ENCODE results near the gene TIA1. TPM values are rescaled to one million over a fixed set of nuclear protein-coding genes. Genes with fewer than 3 reads are reported as not detected.
"Not testable (repeated sequence)": the region's sequence is repeated elsewhere in the genome, so short reads cannot be mapped to it uniquely, and the experiment has no call there.

TIA1 gene, protein sequence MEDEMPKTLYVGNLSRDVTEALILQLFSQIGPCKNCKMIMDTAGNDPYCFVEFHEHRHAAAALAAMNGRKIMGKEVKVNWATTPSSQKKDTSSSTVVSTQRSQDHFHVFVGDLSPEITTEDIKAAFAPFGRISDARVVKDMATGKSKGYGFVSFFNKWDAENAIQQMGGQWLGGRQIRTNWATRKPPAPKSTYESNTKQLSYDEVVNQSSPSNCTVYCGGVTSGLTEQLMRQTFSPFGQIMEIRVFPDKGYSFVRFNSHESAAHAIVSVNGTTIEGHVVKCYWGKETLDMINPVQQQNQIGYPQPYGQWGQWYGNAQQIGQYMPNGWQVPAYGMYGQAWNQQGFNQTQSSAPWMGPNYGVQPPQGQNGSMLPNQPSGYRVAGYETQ
- 100 to 1,000 TPM in 1 of 3 donors, 10 to 100 TPM in 2; 76.9 to 113 (median 93.2) TPM for total RNA-seq
- total RNA-seq (2013), result 224 TPM

DNA sequence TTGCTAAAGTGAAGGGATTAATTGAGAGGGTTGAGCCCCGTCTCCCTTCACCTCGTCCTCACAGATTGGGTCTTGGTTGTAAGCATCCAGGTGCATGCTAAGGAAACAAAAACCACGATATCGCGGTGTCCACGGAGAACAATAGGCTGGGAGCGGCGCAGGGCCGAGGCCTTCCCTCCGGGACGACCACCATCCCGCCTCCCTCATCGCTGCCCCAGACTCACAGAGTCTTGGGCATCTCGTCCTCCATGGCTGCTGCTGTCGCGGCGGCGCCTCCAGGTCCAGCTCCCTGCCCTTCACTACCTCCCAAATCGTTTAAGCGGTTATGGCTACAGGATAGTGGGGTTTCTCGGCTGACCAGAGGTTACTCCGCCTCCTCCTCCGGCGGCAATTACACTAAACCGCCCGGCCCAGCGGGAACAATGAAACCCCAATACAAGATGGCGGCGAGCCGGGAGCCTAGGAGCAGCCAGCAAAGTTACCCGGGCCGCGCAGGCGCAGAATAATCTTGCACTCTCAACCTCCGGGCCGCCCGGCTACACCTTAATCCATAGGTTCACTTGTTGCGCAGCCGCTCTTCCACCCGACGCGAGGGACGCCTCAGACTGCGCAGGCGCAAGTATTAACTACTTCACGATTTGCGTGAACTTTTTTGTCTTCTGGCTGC lies at the start of gene TIA1:
TSS of gene TIA1 (minus strand) at position 448 of the 667 bp plus-strand sequence. CDS start at position 250, 198 bp downstream.
- H3K4me1 ChIP-seq (ENCODE audit: control insufficient read depth, insufficient read depth, low read length), result peaks cover 9% of the 10 kb centered on the region
- intact Hi-C loops (cut with micrococcal nuclease), result loop anchor here (1.0 kb wide), 3 partner anchors 45 to 333 kb away; partner anchors contain the start of genes C2orf42, MXD1 and SNRPG
- peak; percentile 97 to 100 for DNase-seq
- H3K36me3 Mint-ChIP-seq, result peaks cover 5% of the 10 kb centered on the region
- peak within 1 kb of the TSS; percentile 92 for H3K27ac ChIP-seq (ENCODE audit: low read length)
- TF ChIP-seq, protein P1, sequence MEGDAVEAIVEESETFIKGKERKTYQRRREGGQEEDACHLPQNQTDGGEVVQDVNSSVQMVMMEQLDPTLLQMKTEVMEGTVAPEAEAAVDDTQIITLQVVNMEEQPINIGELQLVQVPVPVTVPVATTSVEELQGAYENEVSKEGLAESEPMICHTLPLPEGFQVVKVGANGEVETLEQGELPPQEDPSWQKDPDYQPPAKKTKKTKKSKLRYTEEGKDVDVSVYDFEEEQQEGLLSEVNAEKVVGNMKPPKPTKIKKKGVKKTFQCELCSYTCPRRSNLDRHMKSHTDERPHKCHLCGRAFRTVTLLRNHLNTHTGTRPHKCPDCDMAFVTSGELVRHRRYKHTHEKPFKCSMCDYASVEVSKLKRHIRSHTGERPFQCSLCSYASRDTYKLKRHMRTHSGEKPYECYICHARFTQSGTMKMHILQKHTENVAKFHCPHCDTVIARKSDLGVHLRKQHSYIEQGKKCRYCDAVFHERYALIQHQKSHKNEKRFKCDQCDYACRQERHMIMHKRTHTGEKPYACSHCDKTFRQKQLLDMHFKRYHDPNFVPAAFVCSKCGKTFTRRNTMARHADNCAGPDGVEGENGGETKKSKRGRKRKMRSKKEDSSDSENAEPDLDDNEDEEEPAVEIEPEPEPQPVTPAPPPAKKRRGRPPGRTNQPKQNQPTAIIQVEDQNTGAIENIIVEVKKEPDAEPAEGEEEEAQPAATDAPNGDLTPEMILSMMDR (IDR thresholded peaks at IDR 0.05), result no peak
- H3K4me1 Mint-ChIP-seq, result peaks cover 37 to 45% of the 10 kb centered on the region in 2 donors
- no peaks in the 10 kb centered on the region for H3K27me3 Mint-ChIP-seq (ENCODE audit: low read depth in 2 of 2)
- H3K27ac Mint-ChIP-seq, result peak within 1 kb of the TSS; percentile 91 to 98
- H3K4me3 Mint-ChIP-seq, result peak within 1 kb of the TSS; percentile 98
- H3K4me3 ChIP-seq (ENCODE audit: low read length), result peak within 1 kb of the TSS; percentile 85
- no peaks in the 10 kb centered on the region for H3K36me3 ChIP-seq (ENCODE audit: control insufficient read depth, insufficient read depth, low read length)
- H3K9me3 Mint-ChIP-seq, result no peaks in the 10 kb centered on the region
- WGBS (ENCODE audit: insufficient coverage), result under 1% methylated on average over 47 of the region's 47 CpGs
- peak; percentile 94 to 98 (median 96) for ATAC-seq
- no peaks in the 10 kb centered on the region for H3K9me3 ChIP-seq (ENCODE audit: control insufficient read depth, insufficient read depth, low read length)
- H3K27me3 ChIP-seq (ENCODE audit: control insufficient read depth, insufficient read depth, low read length), result no peaks in the 10 kb centered on the region

DNA sequence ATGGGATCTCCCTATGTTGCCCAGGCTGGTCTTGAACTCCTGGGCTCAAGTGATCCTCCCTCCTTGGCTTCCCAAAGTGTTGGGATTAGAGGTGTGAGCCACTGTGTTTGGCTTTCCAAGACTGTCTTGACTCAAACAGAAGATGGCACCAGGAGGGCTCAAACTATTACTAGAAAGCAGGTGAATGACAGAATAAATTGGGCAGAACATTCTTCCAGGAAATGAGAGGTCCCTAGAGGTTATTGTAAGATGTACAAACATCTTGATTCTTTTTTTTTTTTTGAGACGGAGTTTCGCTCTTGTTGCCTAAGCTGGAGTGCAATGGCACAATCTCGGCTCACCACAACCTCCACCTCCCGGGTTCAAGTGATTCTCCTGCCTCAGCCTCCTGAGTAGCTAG lies 49.4 kb upstream of the TIA1 start:
- 89% methylated on average over 4 of the region's 4 CpGs for WGBS (ENCODE audit: insufficient coverage)
- H3K36me3 Mint-ChIP-seq; DNase-seq; H3K4me3 ChIP-seq (ENCODE audit: low read length); intact Hi-C loops (cut with micrococcal nuclease); H3K27me3 ChIP-seq (ENCODE audit: control insufficient read depth, insufficient read depth, low read length); H3K27me3 Mint-ChIP-seq (ENCODE audit: low read depth in 2 of 2); H3K9me3 ChIP-seq (ENCODE audit: control insufficient read depth, insufficient read depth, low read length); ATAC-seq; H3K27ac ChIP-seq (ENCODE audit: low read length); H3K4me3 Mint-ChIP-seq; H3K9me3 Mint-ChIP-seq: not testable (repeated sequence)
- Mint-ChIP-seq H3K4me1 (peaks cover 17 to 23% of the 10 kb centered on the region in 2 donors), H3K27ac (peak overlapping the region in 1 of 2 donors; percentile 21)
- Histone ChIP-seq H3K4me1 (ENCODE audit: control insufficient read depth, insufficient read depth, low read length) (peaks cover 20% of the 10 kb centered on the region), H3K36me3 (ENCODE audit: control insufficient read depth, insufficient read depth, low read length) (peaks cover 14% of the 10 kb centered on the region)

DNA sequence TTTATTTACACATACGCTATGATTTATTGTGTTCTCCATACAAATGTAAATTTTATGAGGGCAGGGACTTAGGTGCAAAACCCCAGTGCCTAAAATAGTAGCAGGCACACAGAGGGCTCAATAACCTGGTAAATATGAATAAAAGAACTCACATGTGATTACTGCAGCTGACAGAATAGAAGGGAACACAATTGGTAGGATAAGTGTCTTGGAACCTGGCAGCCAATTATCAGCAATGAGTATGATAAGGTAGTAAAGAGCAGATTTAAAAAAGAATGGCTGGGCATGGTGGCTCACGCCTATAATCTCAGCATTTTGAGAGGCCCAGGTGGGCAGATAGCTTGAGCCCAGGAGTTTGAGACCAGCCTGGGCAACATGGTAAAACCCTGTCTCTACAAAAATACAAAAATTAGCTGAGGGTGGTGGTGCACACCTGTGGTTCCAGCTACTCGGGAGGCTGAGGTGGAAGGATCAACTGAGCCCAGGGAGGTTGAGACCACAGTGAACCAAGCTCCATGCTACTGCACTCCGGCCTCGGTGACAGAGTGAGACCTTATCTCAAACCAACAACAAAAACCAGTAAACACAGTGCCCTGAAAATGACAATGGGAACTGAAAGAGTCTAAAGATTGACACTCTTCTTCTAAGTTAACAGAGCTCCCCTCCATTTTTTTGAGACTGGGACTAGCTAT lies 35.2 kb upstream of the TIA1 start:
- peaks cover 79% of the 10 kb centered on the region for H3K36me3 ChIP-seq (ENCODE audit: control insufficient read depth, insufficient read depth, low read length)
- DNase-seq, result no peak
- no peaks in the 10 kb centered on the region for H3K9me3 ChIP-seq (ENCODE audit: control insufficient read depth, insufficient read depth, low read length)
- intact Hi-C loops (cut with micrococcal nuclease), result no loop called here
- Mint-ChIP-seq H3K27ac (peak overlapping the region; percentile 18 to 39), H3K4me3 (no peak overlapping the region), H3K4me1 (peaks cover 31 to 36% of the 10 kb centered on the region in 2 donors), H3K27me3 (ENCODE audit: low read depth in 2 of 2) (no peaks in the 10 kb centered on the region), H3K36me3 (peaks cover 30% of the 10 kb centered on the region), H3K9me3 (no peaks in the 10 kb centered on the region)
- WGBS (ENCODE audit: insufficient coverage), result 94% methylated on average over 4 of the region's 5 CpGs
- H3K4me1 ChIP-seq (ENCODE audit: control insufficient read depth, insufficient read depth, low read length), result no peaks in the 10 kb centered on the region
- H3K27me3 ChIP-seq (ENCODE audit: control insufficient read depth, insufficient read depth, low read length), result no peaks in the 10 kb centered on the region
- no peak overlapping the region for H3K4me3 ChIP-seq (ENCODE audit: low read length)
- no peak overlapping the region for H3K27ac ChIP-seq (ENCODE audit: low read length)
- no peak for ATAC-seq
- TF ChIP-seq, protein P1 (IDR thresholded peaks at IDR 0.05), result no peak

DNA sequence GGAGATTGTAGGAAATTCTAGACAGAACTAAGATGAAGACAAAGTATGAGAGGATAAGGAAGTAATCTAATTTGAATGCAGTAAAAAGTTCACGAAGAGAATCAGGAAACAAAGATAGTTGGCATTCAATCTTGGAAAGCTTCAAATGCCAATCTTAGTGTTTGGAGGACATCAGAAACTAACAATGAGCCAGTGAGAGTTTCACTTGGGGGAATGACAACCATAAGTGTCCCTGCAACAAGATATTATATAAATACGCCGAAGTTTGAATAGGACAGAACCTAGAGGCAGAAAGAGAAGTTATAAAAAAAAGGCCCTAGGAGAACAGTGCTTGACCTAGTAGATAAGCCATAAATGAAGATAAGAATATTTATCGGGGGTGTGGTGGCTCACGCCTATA lies 34.0 kb upstream of the TIA1 start:
- H3K4me3 Mint-ChIP-seq, result no peak overlapping the region
- Histone ChIP-seq H3K4me3 (ENCODE audit: low read length) (no peak overlapping the region), H3K4me1 (ENCODE audit: control insufficient read depth, insufficient read depth, low read length) (no peaks in the 10 kb centered on the region), H3K27ac (ENCODE audit: low read length) (no peak overlapping the region), H3K9me3 (ENCODE audit: control insufficient read depth, insufficient read depth, low read length) (no peaks in the 10 kb centered on the region), H3K36me3 (ENCODE audit: control insufficient read depth, insufficient read depth, low read length) (peaks cover 67% of the 10 kb centered on the region), H3K27me3 (ENCODE audit: control insufficient read depth, insufficient read depth, low read length) (no peaks in the 10 kb centered on the region)
- intact Hi-C loops (cut with micrococcal nuclease), result no loop called here
- TF ChIP-seq, protein P1 (IDR thresholded peaks at IDR 0.05), result no peak
- 96% methylated on average over 5 of the region's 5 CpGs for WGBS (ENCODE audit: insufficient coverage)
- peaks cover 36 to 38% of the 10 kb centered on the region in 2 donors for H3K4me1 Mint-ChIP-seq
- no peaks in the 10 kb centered on the region for H3K27me3 Mint-ChIP-seq (ENCODE audit: low read depth in 2 of 2)
- H3K27ac Mint-ChIP-seq, result peak overlapping the region; percentile 35 to 53
- peaks cover 36% of the 10 kb centered on the region for H3K36me3 Mint-ChIP-seq
- no peak for ATAC-seq
- DNase-seq, result no peak
- no peaks in the 10 kb centered on the region for H3K9me3 Mint-ChIP-seq

Measured in natural killer cell (primary cell).